Astrocyte (in vitro differentiated cells and primary cell): ENCODE data around the gene PEX14. TPM values are rescaled to one million over a fixed set of nuclear protein-coding genes. Genes with fewer than 3 reads are reported as not detected.

ENCODE experiments used
- DNase-seq: peaks from one replicate; pipeline ENCODE4 v3.0.0-alpha.2; 2010; ENCODE audit warnings: low read depth
- FAIRE-seq: peaks from 2 replicates; lab custom pipeline; 2011; peaks lifted over from hg19 to GRCh38; lab: Jason Lieb, UNC
- H2AFZ ChIP-seq: 2 replicates; pipeline ENCODE4 v1.6.0; 2012; ENCODE audit warnings: low read depth, low read length, inconsistent platforms
- H3K27ac ChIP-seq: 2 replicates; pipeline ENCODE4 v1.5.1; 2011; ENCODE audit warnings: low read depth, low read length, inconsistent platforms
- H3K27me3 ChIP-seq: 2 replicates; pipeline ENCODE4 v1.6.0; 2011; ENCODE audit warnings: low read length, inconsistent platforms; ENCODE audit not compliant: insufficient read depth
- H3K36me3 ChIP-seq: 2 replicates; pipeline ENCODE4 v1.5.1; 2011; ENCODE audit warnings: low read length, inconsistent platforms; ENCODE audit not compliant: insufficient read depth
- H3K4me1 ChIP-seq: 2 replicates; pipeline ENCODE4 v1.5.1; 2011; ENCODE audit warnings: low read length, inconsistent platforms; ENCODE audit not compliant: insufficient read depth
- H3K4me2 ChIP-seq: 2 replicates; pipeline ENCODE4 v1.6.0; 2012; ENCODE audit warnings: low read length, inconsistent platforms
- H3K4me3 ChIP-seq: 2 replicates; pipeline ENCODE4 v1.5.1; 2011; ENCODE audit warnings: low read depth, mild to moderate bottlenecking, low read length, inconsistent platforms; ENCODE audit not compliant: insufficient read depth
- H3K79me2 ChIP-seq: 2 replicates; pipeline ENCODE4 v1.6.0; 2012; ENCODE audit warnings: mild to moderate bottlenecking, low read length, inconsistent platforms; ENCODE audit not compliant: insufficient read depth
- H3K9ac ChIP-seq: 2 replicates; pipeline ENCODE4 v1.6.0; 2012; ENCODE audit warnings: mild to moderate bottlenecking, low read length, inconsistent platforms
- H3K9me3 ChIP-seq: 2 replicates; pipeline ENCODE4 v1.5.1; 2012; ENCODE audit warnings: low read depth, mild to moderate bottlenecking, low read length, inconsistent platforms; ENCODE audit not compliant: insufficient read depth
- H4K20me1 ChIP-seq: 2 replicates; pipeline ENCODE4 v1.6.0; 2012; ENCODE audit warnings: low read length, inconsistent platforms; ENCODE audit not compliant: insufficient read depth
- H3K27ac Mint-ChIP-seq: one replicate; pipeline ENCODE4 v1.8.0; 2021; ENCODE audit warnings: mild to moderate bottlenecking, mixed read lengths; ENCODE audit not compliant: unreplicated experiment
- H3K27me3 Mint-ChIP-seq: one replicate; pipeline ENCODE4 v1.8.0; 2021; ENCODE audit warnings: low read depth, mixed read lengths; ENCODE audit not compliant: unreplicated experiment
- H3K36me3 Mint-ChIP-seq: one replicate; pipeline ENCODE4 v1.8.0; 2021; ENCODE audit warnings: low read depth, mixed read lengths; ENCODE audit not compliant: unreplicated experiment
- H3K4me1 Mint-ChIP-seq: one replicate; pipeline ENCODE4 v1.8.0; 2021; ENCODE audit warnings: low read depth, mixed read lengths; ENCODE audit not compliant: unreplicated experiment
- H3K4me3 Mint-ChIP-seq: one replicate; pipeline ENCODE4 v1.8.0; 2021; ENCODE audit warnings: mild to moderate bottlenecking, moderate library complexity, mixed read lengths; ENCODE audit not compliant: unreplicated experiment
- H3K9me3 Mint-ChIP-seq: one replicate; pipeline ENCODE4 v1.8.0; 2021; ENCODE audit warnings: mild to moderate bottlenecking, mixed read lengths; ENCODE audit not compliant: unreplicated experiment
- CTCF ChIP-seq: IDR thresholded peaks from 2 replicates; pipeline ENCODE4 v1.5.1; 2011; ENCODE audit warnings: low read depth, mild to moderate bottlenecking, inconsistent platforms, low read length, moderate library complexity; ENCODE audit not compliant: insufficient read depth
- EZH2 ChIP-seq: IDR thresholded peaks from 2 replicates; pipeline ENCODE4 v1.6.1; 2012; ENCODE audit warnings: mild to moderate bottlenecking, low read length, inconsistent platforms; ENCODE audit not compliant: insufficient read depth
- total RNA-seq: library from RNA; stranded (reverse); gene quantifications from 2 replicates; pipeline ENCODE4 v1.2.1, GENCODE V29; 2021

Gene PEX14
- total RNA-seq, 1 donor from 2014 or later, result 23.3 TPM

GRCh38 chr1:10517677-10517982 lies 42.9 kb downstream of the PEX14 start:
- no peak for FAIRE-seq

GRCh38 chr1:10519016-10519417 lies 44.3 kb downstream of the PEX14 start:
- H3K9me3 ChIP-seq, result no peaks in the 10 kb centered on the region
- TF ChIP-seq CTCF (no peak), EZH2 (no peak)
- no peak overlapping the region for H2AFZ ChIP-seq
- Mint-ChIP-seq H3K27me3 (no peaks in the 10 kb centered on the region), H3K27ac (no peak overlapping the region), H3K36me3 (peaks cover 3% of the 10 kb centered on the region), H3K4me3 (no peak overlapping the region), H3K4me1 (peaks cover 43% of the 10 kb centered on the region), H3K9me3 (no peaks in the 10 kb centered on the region)
- H3K27me3 ChIP-seq, result no peaks in the 10 kb centered on the region
- H3K36me3 ChIP-seq, result no peaks in the 10 kb centered on the region
- no peak overlapping the region for H3K4me2 ChIP-seq
- no peak overlapping the region for H3K9ac ChIP-seq
- peaks cover 47% of the 10 kb centered on the region for H3K79me2 ChIP-seq
- H3K4me3 ChIP-seq, result no peak overlapping the region
- H3K27ac ChIP-seq, result no peak overlapping the region
- H4K20me1 ChIP-seq, result peaks cover 55% of the 10 kb centered on the region
- peaks cover 4% of the 10 kb centered on the region for H3K4me1 ChIP-seq
- DNase-seq, result no peak
- FAIRE-seq, result no peak

More at GRCh38 chr1:10517677-10517982, 42.9 kb downstream of the PEX14 start:
- Mint-ChIP-seq H3K9me3 (no peaks in the 10 kb centered on the region), H3K4me1 (peaks cover 54% of the 10 kb centered on the region), H3K27me3 (no peaks in the 10 kb centered on the region), H3K27ac (no peak overlapping the region), H3K36me3 (peaks cover 3% of the 10 kb centered on the region), H3K4me3 (no peak overlapping the region)
- H4K20me1 ChIP-seq, result peaks cover 68% of the 10 kb centered on the region
- H3K4me3 ChIP-seq, result no peak overlapping the region
- no peak overlapping the region for H3K4me2 ChIP-seq
- peaks cover 60% of the 10 kb centered on the region for H3K79me2 ChIP-seq
- no peak overlapping the region for H3K9ac ChIP-seq
- no peaks in the 10 kb centered on the region for H3K27me3 ChIP-seq
- H3K27ac ChIP-seq, result no peak overlapping the region
- DNase-seq, result no peak
- H3K4me1 ChIP-seq, result peaks cover 4% of the 10 kb centered on the region
- no peaks in the 10 kb centered on the region for H3K36me3 ChIP-seq
- TF ChIP-seq EZH2, result no peak
- TF ChIP-seq CTCF, result no peak
- H3K9me3 ChIP-seq, result no peaks in the 10 kb centered on the region
- H2AFZ ChIP-seq, result no peak overlapping the region

GRCh38 chr1:10520497-10520896 lies 45.7 kb downstream of the PEX14 start:
- Mint-ChIP-seq H3K4me3 (no peak overlapping the region), H3K9me3 (no peaks in the 10 kb centered on the region), H3K4me1 (peaks cover 30% of the 10 kb centered on the region), H3K27me3 (no peaks in the 10 kb centered on the region), H3K36me3 (peaks cover 3% of the 10 kb centered on the region), H3K27ac (no peak overlapping the region)
- H4K20me1 ChIP-seq, result peaks cover 45% of the 10 kb centered on the region
- FAIRE-seq (no peak), DNase-seq (no peak)
- H3K4me3 ChIP-seq, result no peak overlapping the region
- H3K9me3 ChIP-seq, result no peaks in the 10 kb centered on the region
- no peaks in the 10 kb centered on the region for H3K27me3 ChIP-seq
- no peak overlapping the region for H3K4me2 ChIP-seq
- no peaks in the 10 kb centered on the region for H3K36me3 ChIP-seq
- H3K79me2 ChIP-seq, result peaks cover 42% of the 10 kb centered on the region
- no peak overlapping the region for H2AFZ ChIP-seq
- H3K4me1 ChIP-seq, result peaks cover 4% of the 10 kb centered on the region
- no peak overlapping the region for H3K9ac ChIP-seq
- no peak for TF ChIP-seq EZH2
- no peak for TF ChIP-seq CTCF
- no peak overlapping the region for H3K27ac ChIP-seq
